SW 1271 (cell line): ENCODE results near the gene UQCC3.
A peak's percentile ranks its signal among the peaks of the same experiment; 100 is the strongest.
"Not testable (repeated sequence)": the region's sequence is repeated elsewhere in the genome, so short reads cannot be mapped to it uniquely, and the experiment has no call there.

Experiments used
- DNase-seq, 2 experiments: peaks; one replicate each; lab custom pipeline; 2025; lab: John Stamatoyannopoulos, UW

UQCC3 gene

DNA sequence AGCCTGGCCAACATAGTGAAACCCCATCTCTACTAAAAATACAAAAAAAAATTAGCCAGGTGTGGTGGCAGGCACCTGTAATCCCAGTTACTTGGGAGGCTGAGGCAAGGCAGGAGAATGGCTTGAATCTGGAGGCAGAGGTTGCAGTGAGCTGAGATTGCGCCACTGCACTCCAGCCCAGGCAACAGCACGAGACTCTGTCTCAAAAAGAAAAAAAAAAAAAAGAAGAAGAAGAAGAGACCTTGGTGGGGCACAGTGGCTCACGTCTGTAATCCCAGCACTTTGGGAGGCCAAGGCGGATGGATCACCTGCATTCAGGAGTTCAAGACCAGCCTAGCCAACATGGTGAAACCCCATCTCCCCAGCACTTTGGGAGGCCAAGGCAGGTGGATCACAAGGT is 32.4 kb downstream of the UQCC3 start:
- DNase-seq = not testable (repeated sequence)

- no peak for DNase-seq
These were observed 33.9 kb downstream of the UQCC3 start for GRCh38 chr11:62705413-62705812.

- peak; percentile 79 to 87 for DNase-seq
These were observed 34.7 kb downstream of the UQCC3 start for GRCh38 chr11:62705880-62706849.

GRCh38 chr11:62706850-62707247 is 35.4 kb downstream of the UQCC3 start:
- no peak for DNase-seq

DNA sequence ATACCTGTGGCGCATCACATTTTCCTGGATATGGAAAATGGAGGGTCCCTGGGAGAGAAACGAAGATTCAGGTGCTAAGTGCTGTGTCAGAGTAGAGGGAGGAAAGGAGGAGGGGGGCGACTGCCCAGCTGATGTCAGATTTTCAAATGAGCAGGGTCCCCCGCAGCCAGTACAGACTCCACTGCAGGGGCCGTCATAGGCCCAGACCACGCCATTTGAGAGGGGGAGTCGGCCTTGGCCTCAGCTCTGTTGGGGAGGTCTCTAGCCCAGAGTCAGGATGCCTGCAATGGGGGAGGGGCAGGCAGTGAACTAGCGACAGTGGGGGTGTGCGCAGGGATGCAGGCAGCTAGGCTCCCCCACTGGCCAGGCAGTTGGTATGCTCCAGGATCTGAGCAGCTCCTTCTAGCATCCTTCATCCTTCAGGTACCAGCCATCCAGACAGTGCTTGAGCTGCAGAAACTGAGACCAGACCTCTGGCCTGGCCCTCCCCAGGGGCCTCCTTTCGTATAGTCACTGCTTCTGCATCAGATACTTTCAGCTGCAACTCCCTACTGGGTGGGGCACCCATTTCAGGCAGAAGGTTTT is 35.9 kb downstream of the UQCC3 start, which contains the start of the genes BSCL2 and GNG3:
Gene BSCL2 (minus strand): TSS at position 148 of the 585 bp plus-strand sequence. CDS start 229 bp downstream, outside the sequence.
Gene GNG3 (plus strand): TSS at position 400 of the 585 bp plus-strand sequence. CDS start 620 bp downstream, outside the sequence.
- no peak for DNase-seq

DNA sequence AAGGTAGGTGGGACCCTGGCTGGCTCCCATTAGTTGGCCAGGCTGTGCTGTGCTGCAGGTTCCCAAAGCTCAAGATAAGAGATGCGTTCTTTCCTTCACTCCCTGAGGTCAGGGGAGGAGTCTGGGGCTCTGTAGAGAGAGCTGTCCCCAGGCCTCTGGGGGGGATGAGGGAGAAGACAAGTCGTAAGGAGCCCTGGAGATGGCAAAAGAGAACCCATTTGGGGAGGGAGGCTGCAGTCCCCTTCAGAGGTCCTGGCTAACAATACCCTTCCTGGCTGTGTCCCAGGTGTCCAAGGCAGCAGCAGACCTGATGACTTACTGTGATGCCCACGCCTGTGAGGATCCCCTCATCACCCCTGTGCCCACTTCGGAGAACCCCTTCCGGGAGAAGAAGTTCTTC is 36.9 kb downstream of the UQCC3 start:
- DNase-seq = no peak

- no peak for DNase-seq
These were observed 37.3 kb downstream of the UQCC3 start for GRCh38 chr11:62708793-62709192.

GRCh38 chr11:62709247-62710000 is 38.0 kb downstream of the UQCC3 start:
- peak; percentile 89 to 97 for DNase-seq

GRCh38 chr11:62710001-62710345 is 38.5 kb downstream of the UQCC3 start:
- DNase-seq = no peak

GRCh38 chr11:62712276-62712812 is 40.9 kb downstream of the UQCC3 start:
- DNase-seq = no peak

- DNase-seq = no peak
These were observed 41.4 kb downstream of the UQCC3 start for GRCh38 chr11:62712861-62713260.

DNA sequence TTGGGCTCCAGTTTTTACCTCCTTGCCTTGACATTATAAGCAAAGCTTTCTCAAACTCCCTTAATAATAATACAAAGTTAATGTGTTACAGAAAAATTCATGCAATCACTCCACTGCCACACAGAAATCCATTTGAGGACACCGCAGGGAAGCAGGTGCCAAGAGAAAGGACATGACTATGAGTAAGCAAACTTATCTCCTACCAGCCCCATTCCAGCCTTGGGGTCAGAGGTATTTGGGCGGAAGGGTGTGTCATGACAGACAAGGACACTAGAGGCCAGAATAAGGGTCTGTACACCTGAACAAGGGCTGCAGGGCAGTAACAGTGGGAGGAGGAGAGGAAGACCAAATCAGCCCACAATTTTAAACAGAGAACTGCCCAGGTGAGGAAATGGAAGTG is 41.9 kb downstream of the UQCC3 start:
- no peak for DNase-seq

GRCh38 chr11:62715150-62716130 is 44.0 kb downstream of the UQCC3 start:
- no peak for DNase-seq

- no peak for DNase-seq
These were observed 44.7 kb downstream of the UQCC3 start for GRCh38 chr11:62716206-62716605.

GRCh38 chr11:62716816-62717215 is 45.3 kb downstream of the UQCC3 start:
- DNase-seq = no peak

GRCh38 chr11:62719302-62719978 is 48.0 kb downstream of the UQCC3 start:
- DNase-seq = no peak

DNA sequence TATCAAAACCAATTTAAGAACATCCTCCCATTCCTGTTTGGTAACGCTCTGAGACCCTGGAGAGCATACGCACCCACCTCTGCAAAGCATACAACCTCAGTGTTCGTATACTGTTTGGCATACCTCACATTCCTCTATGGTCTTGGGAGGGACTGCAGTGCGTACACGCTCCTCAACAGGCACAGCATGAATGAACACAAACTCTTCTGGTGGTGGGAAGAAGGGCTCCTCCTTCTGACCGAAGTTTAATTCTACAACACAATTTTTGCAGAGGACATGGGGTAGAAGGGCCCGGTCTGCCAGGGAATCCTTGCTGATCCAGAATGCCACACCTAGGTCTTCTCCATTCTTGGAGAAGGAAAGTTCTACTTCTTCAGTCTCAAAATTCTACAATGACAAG is 50.5 kb downstream of the UQCC3 start:
- DNase-seq = no peak
